ENCODE data around the gene VPS9D1. TPM values are rescaled to one million over a fixed set of nuclear protein-coding genes. Genes with fewer than 3 reads are reported as not detected.
"Not testable (repeated sequence)": the region's sequence is repeated elsewhere in the genome, so short reads cannot be mapped to it uniquely, and the experiment has no call there.

The VPS9D1 gene
- total and polyA plus RNA-seq, 2 experiments from 2014 or later: 4.8 to 19.5 TPM

GRCh38 chr16:89670496-89671431 lies 49.9 kb downstream of the VPS9D1 start:
- H3K36me3 ChIP-seq (ENCODE audit: low read depth): no peaks in the 10 kb centered on the region
- no peak overlapping the region for H3K4me3 ChIP-seq
- H2AFZ ChIP-seq: no peak overlapping the region
- no peaks in the 10 kb centered on the region for H3K9me3 ChIP-seq (ENCODE audit: low read depth)
- no peak for TF ChIP-seq EZH2 (IDR thresholded peaks at IDR 0.05; ENCODE audit: insufficient read depth, poor library complexity, severe bottlenecking)
- TF ChIP-seq EZH2phosphoT487 (IDR thresholded peaks at IDR 0.05; ENCODE audit: insufficient read depth, low read depth): no peak
- no peak overlapping the region for H3K9ac ChIP-seq
- no peak overlapping the region for H3K27ac ChIP-seq
- no peaks in the 10 kb centered on the region for H3K79me2 ChIP-seq (ENCODE audit: insufficient read depth)
- H3K4me2 ChIP-seq (ENCODE audit: unreplicated experiment): no peak overlapping the region
- H3K9me2 ChIP-seq (ENCODE audit: insufficient read depth): no peaks in the 10 kb centered on the region
- H3K4me1 ChIP-seq (ENCODE audit: insufficient read depth): no peaks in the 10 kb centered on the region; the same call in 1 of the 2 replicates
- 91 to 96% methylated on average over 10 of the region's 10 CpGs for WGBS, 2 experiments (ENCODE audit: low coverage in 1 of 2, low lambda C conversion rate in 2 of 2, missing lambda C conversion rate in 2 of 2)
- DNase-seq: peak; percentile 45
- H3F3A ChIP-seq (ENCODE audit: insufficient read depth): peaks cover 9% of the 10 kb centered on the region; the same call in 1 of the 2 replicates
- no peaks in the 10 kb centered on the region for H3K27me3 ChIP-seq (replicated peaks; ENCODE audit: insufficient read depth)
- in situ Hi-C loops (cut with MboI): no loop called here
- no peaks in the 10 kb centered on the region for H4K20me1 ChIP-seq (ENCODE audit: insufficient read depth)

GRCh38 chr16:89669755-89670154 lies 50.9 kb downstream of the VPS9D1 start:
- H3K9me3 ChIP-seq (ENCODE audit: low read depth): no peaks in the 10 kb centered on the region
- in situ Hi-C loops (cut with MboI): no loop called here
- no peak overlapping the region for H2AFZ ChIP-seq
- H3K4me3 ChIP-seq: no peak overlapping the region
- H3K27me3 ChIP-seq (replicated peaks; ENCODE audit: insufficient read depth): no peaks in the 10 kb centered on the region
- TF ChIP-seq EZH2phosphoT487 (IDR thresholded peaks at IDR 0.05; ENCODE audit: insufficient read depth, low read depth) (no peak), EZH2 (IDR thresholded peaks at IDR 0.05; ENCODE audit: insufficient read depth, poor library complexity, severe bottlenecking) (no peak)
- H3K9ac ChIP-seq: no peak overlapping the region
- no peaks in the 10 kb centered on the region for H3K9me2 ChIP-seq (ENCODE audit: insufficient read depth)
- no peak overlapping the region for H3K27ac ChIP-seq
- H3F3A ChIP-seq (ENCODE audit: insufficient read depth): peaks cover 9% of the 10 kb centered on the region; the same call in 1 of the 2 replicates
- no peaks in the 10 kb centered on the region for H3K36me3 ChIP-seq (ENCODE audit: low read depth)
- 92 to 100% methylated on average over 1 to 12 of the region's 13 CpGs for WGBS, 2 experiments (ENCODE audit: low coverage in 1 of 2, low lambda C conversion rate in 2 of 2, missing lambda C conversion rate in 2 of 2)
- H3K4me2 ChIP-seq (ENCODE audit: unreplicated experiment): no peak overlapping the region
- DNase-seq: no peak
- H4K20me1 ChIP-seq (ENCODE audit: insufficient read depth): no peaks in the 10 kb centered on the region
- H3K4me1 ChIP-seq (ENCODE audit: insufficient read depth): no peaks in the 10 kb centered on the region; the same call in 1 of the 2 replicates
- no peaks in the 10 kb centered on the region for H3K79me2 ChIP-seq (ENCODE audit: insufficient read depth)

GRCh38 chr16:89668790-89669158 lies 51.9 kb downstream of the VPS9D1 start:
- 85 to 92% methylated on average over 5 of the region's 5 CpGs for WGBS, 2 experiments (ENCODE audit: low coverage in 1 of 2, low lambda C conversion rate in 2 of 2, missing lambda C conversion rate in 2 of 2)
- TF ChIP-seq EZH2phosphoT487 (IDR thresholded peaks at IDR 0.05; ENCODE audit: insufficient read depth, low read depth): no peak
- TF ChIP-seq EZH2 (IDR thresholded peaks at IDR 0.05; ENCODE audit: insufficient read depth, poor library complexity, severe bottlenecking): no peak
- Histone ChIP-seq H3F3A (ENCODE audit: insufficient read depth) (peaks cover 9% of the 10 kb centered on the region; the same call in 1 of the 2 replicates), H3K4me2 (ENCODE audit: unreplicated experiment) (no peak overlapping the region), H3K79me2 (ENCODE audit: insufficient read depth) (no peaks in the 10 kb centered on the region), H3K27me3 (replicated peaks; ENCODE audit: insufficient read depth) (no peaks in the 10 kb centered on the region), H3K9me2 (ENCODE audit: insufficient read depth) (no peaks in the 10 kb centered on the region), H3K4me1 (ENCODE audit: insufficient read depth) (no peaks in the 10 kb centered on the region; the same call in 1 of the 2 replicates), H3K36me3 (ENCODE audit: low read depth) (no peaks in the 10 kb centered on the region), H4K20me1 (ENCODE audit: insufficient read depth) (no peaks in the 10 kb centered on the region), H3K9me3 (ENCODE audit: low read depth) (no peaks in the 10 kb centered on the region), H3K27ac (no peak overlapping the region), H2AFZ (no peak overlapping the region), H3K9ac (no peak overlapping the region), H3K4me3 (no peak overlapping the region)
- DNase-seq: no peak
- in situ Hi-C loops (cut with MboI): no loop called here

- Histone ChIP-seq H3K9me2 (ENCODE audit: insufficient read depth) (no peaks in the 10 kb centered on the region), H3K27ac (no peak overlapping the region), H3K9ac (no peak overlapping the region), H3K79me2 (ENCODE audit: insufficient read depth) (no peaks in the 10 kb centered on the region), H2AFZ (no peak overlapping the region), H3K4me3 (no peak overlapping the region), H3K9me3 (ENCODE audit: low read depth) (no peaks in the 10 kb centered on the region), H4K20me1 (ENCODE audit: insufficient read depth) (no peaks in the 10 kb centered on the region), H3K36me3 (ENCODE audit: low read depth) (no peaks in the 10 kb centered on the region), H3K27me3 (replicated peaks; ENCODE audit: insufficient read depth) (no peaks in the 10 kb centered on the region), H3K4me2 (ENCODE audit: unreplicated experiment) (no peak overlapping the region), H3F3A (ENCODE audit: insufficient read depth) (peaks cover 9% of the 10 kb centered on the region; the same call in 1 of the 2 replicates), H3K4me1 (ENCODE audit: insufficient read depth) (no peaks in the 10 kb centered on the region; the same call in 1 of the 2 replicates)
- in situ Hi-C loops (cut with MboI): no loop called here
- WGBS, 2 experiments (ENCODE audit: low coverage in 1 of 2, low lambda C conversion rate in 2 of 2, missing lambda C conversion rate in 2 of 2): 78 to 83% methylated on average over 9 of the region's 9 CpGs
- no peak for TF ChIP-seq EZH2 (IDR thresholded peaks at IDR 0.05; ENCODE audit: insufficient read depth, poor library complexity, severe bottlenecking)
- TF ChIP-seq EZH2phosphoT487 (IDR thresholded peaks at IDR 0.05; ENCODE audit: insufficient read depth, low read depth): no peak
- no peak for DNase-seq
Measured at GRCh38 chr16:89667633-89668032, 53.1 kb downstream of the VPS9D1 start.

GRCh38 chr16:89667000-89667399 lies 53.7 kb downstream of the VPS9D1 start:
- H3K9me2 ChIP-seq (ENCODE audit: insufficient read depth); H3K79me2 ChIP-seq (ENCODE audit: insufficient read depth); H3K4me1 ChIP-seq (ENCODE audit: insufficient read depth); H3K4me3 ChIP-seq; H3K36me3 ChIP-seq (ENCODE audit: low read depth); H3K9me3 ChIP-seq (ENCODE audit: low read depth); H3K27me3 ChIP-seq (replicated peaks; ENCODE audit: insufficient read depth); in situ Hi-C loops (cut with MboI); H3K27ac ChIP-seq; H3F3A ChIP-seq (ENCODE audit: insufficient read depth); H4K20me1 ChIP-seq (ENCODE audit: insufficient read depth); H3K9ac ChIP-seq; H3K4me2 ChIP-seq (ENCODE audit: unreplicated experiment); H2AFZ ChIP-seq: not testable (repeated sequence)
- peak; percentile 60 for DNase-seq
- 58 to 60% methylated on average over 7 of the region's 7 CpGs for WGBS, 2 experiments (ENCODE audit: low coverage in 1 of 2, low lambda C conversion rate in 2 of 2, missing lambda C conversion rate in 2 of 2)

GRCh38 chr16:89664238-89664637 lies 56.5 kb downstream of the VPS9D1 start:
- H3K4me1 ChIP-seq (ENCODE audit: insufficient read depth); H3K4me3 ChIP-seq; H3K27ac ChIP-seq; H3K36me3 ChIP-seq (ENCODE audit: low read depth); H3K4me2 ChIP-seq (ENCODE audit: unreplicated experiment); DNase-seq; H4K20me1 ChIP-seq (ENCODE audit: insufficient read depth); H2AFZ ChIP-seq; in situ Hi-C loops (cut with MboI); H3K27me3 ChIP-seq (replicated peaks; ENCODE audit: insufficient read depth); H3K9ac ChIP-seq; H3F3A ChIP-seq (ENCODE audit: insufficient read depth); H3K9me3 ChIP-seq (ENCODE audit: low read depth); H3K9me2 ChIP-seq (ENCODE audit: insufficient read depth): not testable (repeated sequence)
- peaks cover 16% of the 10 kb centered on the region for H3K79me2 ChIP-seq (ENCODE audit: insufficient read depth)
- WGBS, 2 experiments (ENCODE audit: low coverage in 1 of 2, low lambda C conversion rate in 2 of 2, missing lambda C conversion rate in 2 of 2): 55 to 56% methylated on average over 11 of the region's 11 CpGs
